Mesendoderm (in vitro differentiated cells): ENCODE data around the gene BRD9.

Experiments used
- DNase-seq: peaks from one replicate; pipeline ENCODE4 v3.0.0; 2013
- H2AK5ac ChIP-seq: 2 replicates; pipeline ENCODE4 v1.6.1; 2013; ENCODE audit warnings: low read length, inconsistent platforms
- H2BK120ac ChIP-seq: 2 replicates; pipeline ENCODE4 v1.6.1; 2013; ENCODE audit warnings: low read depth, mild to moderate bottlenecking, low read length, moderate library complexity, mixed read lengths
- H2BK15ac ChIP-seq: replicated peaks from 2 replicates; pipeline ENCODE4 v1.6.1; 2013; ENCODE audit warnings: low read depth, mild to moderate bottlenecking, moderate library complexity
- H2BK5ac ChIP-seq: 2 replicates; pipeline ENCODE4 v1.6.1; 2013; ENCODE audit warnings: low read length, inconsistent platforms
- H3K18ac ChIP-seq: 2 replicates; pipeline ENCODE4 v1.6.1; 2013; ENCODE audit warnings: mild to moderate bottlenecking, low read length, mixed read lengths
- H3K23ac ChIP-seq: one replicate; pipeline ENCODE4 v1.6.1; 2013; ENCODE audit warnings: low read length
- H3K27ac ChIP-seq: 2 replicates; pipeline ENCODE4 v1.5.1; 2013; ENCODE audit warnings: low read depth, mild to moderate bottlenecking, inconsistent platforms, low read length, moderate library complexity
- H3K27me3 ChIP-seq: 2 replicates; pipeline ENCODE4 v1.6.1; 2013; ENCODE audit warnings: low read length, control low read depth, mild to moderate bottlenecking, inconsistent platforms; ENCODE audit not compliant: insufficient read depth, poor library complexity
- H3K36me3 ChIP-seq: 2 replicates; pipeline ENCODE4 v1.6.1; 2013; ENCODE audit warnings: low read length, inconsistent platforms; ENCODE audit not compliant: control insufficient read depth, insufficient read depth
- H3K4ac ChIP-seq: one replicate; pipeline ENCODE4 v1.6.1; 2013; ENCODE audit warnings: low read depth, mild to moderate bottlenecking, low read length, moderate library complexity
- H3K4me1 ChIP-seq: 2 replicates; pipeline ENCODE4 v1.6.1; 2013; ENCODE audit warnings: low read depth, low read length, inconsistent platforms; ENCODE audit not compliant: control insufficient read depth
- H3K4me2 ChIP-seq: 2 replicates; pipeline ENCODE4 v1.6.1; 2013; ENCODE audit warnings: low read length
- H3K4me3 ChIP-seq: 2 replicates; pipeline ENCODE4 v1.5.1; 2013; ENCODE audit warnings: mild to moderate bottlenecking, low read length
- H3K56ac ChIP-seq: one replicate; pipeline ENCODE4 v1.6.1; 2013; ENCODE audit warnings: low read length
- H3K79me1 ChIP-seq: 2 replicates; pipeline ENCODE4 v1.6.1; 2013; ENCODE audit warnings: low read length, inconsistent platforms
- H3K79me2 ChIP-seq: 2 replicates; pipeline ENCODE4 v1.6.1; 2013; ENCODE audit warnings: mild to moderate bottlenecking, low read length; ENCODE audit not compliant: control insufficient read depth, insufficient read depth
- H3K9ac ChIP-seq: 2 replicates; pipeline ENCODE4 v1.6.1; 2013; ENCODE audit warnings: low read length, inconsistent platforms
- H4K5ac ChIP-seq: one replicate; pipeline ENCODE4 v1.6.1; 2013; ENCODE audit warnings: low read length
- H4K8ac ChIP-seq: one replicate; pipeline ENCODE4 v1.6.1; 2013; ENCODE audit warnings: low read depth, mild to moderate bottlenecking, control low read depth, low read length, moderate library complexity
- WGBS: extraction: QIAGEN DNeasy Blood & Tissue Kit; methylation state at CpG from one replicate; pipeline ENCODE4 v1.1.7; 2013; ENCODE audit warnings: low lambda C conversion rate, missing lambda C conversion rate; ENCODE audit not compliant: insufficient coverage; ENCODE audit errors: extremely low coverage; 5-methylcytosine and 5-hydroxymethylcytosine counted together

The BRD9 gene

DNA sequence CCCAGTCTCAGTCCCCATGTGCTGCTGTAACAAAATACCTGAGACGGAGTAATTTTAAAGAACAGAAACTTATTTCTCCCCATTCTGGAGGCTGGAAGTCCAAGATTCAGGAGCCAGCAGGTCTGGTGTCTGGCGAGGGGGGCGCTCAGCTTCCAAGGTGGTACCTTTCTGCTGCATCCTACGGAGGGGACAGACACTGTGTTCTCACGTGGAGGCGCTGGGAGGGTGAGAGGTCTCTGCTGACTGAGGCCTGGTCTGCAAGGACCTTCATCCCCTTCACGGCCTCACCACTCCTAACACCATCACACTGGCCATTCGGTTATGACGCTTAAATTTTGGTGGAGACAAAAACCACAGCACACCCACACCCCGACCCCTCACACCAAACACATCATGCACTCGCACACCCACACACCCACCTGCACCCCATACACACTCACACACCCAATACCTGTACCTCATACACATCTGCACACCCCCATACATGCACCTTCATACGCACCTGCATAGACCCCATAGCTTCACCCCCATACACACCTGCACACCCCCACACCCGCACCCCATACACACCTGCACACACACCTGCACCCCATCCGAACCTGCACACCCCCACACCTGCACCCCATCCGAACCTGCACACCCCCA is 32.0 kb downstream of the BRD9 start:
- H3K18ac ChIP-seq = no peak overlapping the region
- H3K36me3 ChIP-seq = peaks cover 5% of the 10 kb centered on the region
- H3K4me2 ChIP-seq = no peak overlapping the region
- H3K23ac ChIP-seq = no peak overlapping the region
- no peak for DNase-seq
- no peaks in the 10 kb centered on the region for H3K79me1 ChIP-seq
- no peaks in the 10 kb centered on the region for H3K4me1 ChIP-seq
- no peak overlapping the region for H2BK5ac ChIP-seq
- H2BK120ac ChIP-seq = no peak overlapping the region
- H2BK15ac ChIP-seq = no peak overlapping the region
- no peaks in the 10 kb centered on the region for H3K79me2 ChIP-seq
- H3K56ac ChIP-seq = no peak overlapping the region
- H2AK5ac ChIP-seq = no peak overlapping the region
- no peak overlapping the region for H3K4ac ChIP-seq
- H3K27me3 ChIP-seq = no peaks in the 10 kb centered on the region
- H3K4me3 ChIP-seq = no peak overlapping the region
- no peak overlapping the region for H3K27ac ChIP-seq
- WGBS = no CpG with 5 or more reads among the region's 15 CpGs
- H3K9ac ChIP-seq = no peak overlapping the region
- H4K8ac ChIP-seq = no peak overlapping the region
- no peak overlapping the region for H4K5ac ChIP-seq

DNA sequence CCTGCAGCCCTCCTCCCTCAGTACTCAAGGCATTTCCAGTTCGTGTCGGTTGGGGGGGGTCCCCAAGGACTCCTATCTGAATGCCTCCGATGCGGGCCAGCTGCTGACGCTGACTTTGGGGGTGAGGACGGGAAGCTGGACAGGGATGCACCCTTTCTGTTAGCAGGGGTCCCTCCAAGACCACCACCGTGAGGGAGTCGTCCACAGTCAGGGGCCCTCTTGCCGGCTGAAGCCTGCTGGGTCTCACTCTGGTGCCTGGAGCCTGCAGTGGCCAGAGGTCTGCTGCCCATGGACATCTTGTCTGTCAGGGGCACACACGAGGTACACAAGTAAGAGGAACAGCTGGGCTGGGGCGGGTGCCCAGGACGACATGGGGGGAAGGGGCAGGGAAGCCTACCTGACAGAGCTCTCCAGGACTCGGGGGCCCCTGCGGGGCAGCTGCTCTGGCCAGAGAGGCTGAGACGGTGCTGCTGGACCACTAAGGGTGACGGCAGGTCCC is 32.8 kb downstream of the BRD9 start:
- no peak overlapping the region for H2AK5ac ChIP-seq
- no peak overlapping the region for H2BK5ac ChIP-seq
- no peak overlapping the region for H3K23ac ChIP-seq
- no peak overlapping the region for H3K9ac ChIP-seq
- no peaks in the 10 kb centered on the region for H3K4me1 ChIP-seq
- no peak overlapping the region for H3K4me2 ChIP-seq
- no peak overlapping the region for H3K27ac ChIP-seq
- H3K4ac ChIP-seq = no peak overlapping the region
- H3K79me2 ChIP-seq = no peaks in the 10 kb centered on the region
- no peak overlapping the region for H2BK120ac ChIP-seq
- no peak overlapping the region for H4K8ac ChIP-seq
- no peak overlapping the region for H2BK15ac ChIP-seq
- DNase-seq = no peak
- peaks cover 2% of the 10 kb centered on the region for H3K36me3 ChIP-seq
- H4K5ac ChIP-seq = no peak overlapping the region
- H3K79me1 ChIP-seq = no peaks in the 10 kb centered on the region
- no peaks in the 10 kb centered on the region for H3K27me3 ChIP-seq
- H3K18ac ChIP-seq = no peak overlapping the region
- no peak overlapping the region for H3K56ac ChIP-seq
- WGBS = no CpG with 5 or more reads among the region's 16 CpGs
- H3K4me3 ChIP-seq = no peak overlapping the region

- Histone ChIP-seq H3K79me1 (no peaks in the 10 kb centered on the region), H3K4me3 (no peak overlapping the region), H2BK15ac (no peak overlapping the region), H4K5ac (no peak overlapping the region), H2AK5ac (no peak overlapping the region), H4K8ac (no peak overlapping the region), H3K4me2 (no peak overlapping the region), H2BK5ac (no peak overlapping the region), H3K9ac (no peak overlapping the region), H3K18ac (no peak overlapping the region), H3K4ac (no peak overlapping the region), H3K23ac (no peak overlapping the region), H3K56ac (no peak overlapping the region), H3K36me3 (peaks cover 2% of the 10 kb centered on the region), H2BK120ac (no peak overlapping the region), H3K27me3 (no peaks in the 10 kb centered on the region), H3K4me1 (no peaks in the 10 kb centered on the region), H3K27ac (no peak overlapping the region), H3K79me2 (no peaks in the 10 kb centered on the region)
- WGBS = no CpG with 5 or more reads among the region's 16 CpGs
- no peak for DNase-seq
These were observed 33.2 kb downstream of the BRD9 start for GRCh38 chr5:859391-859790.

DNA sequence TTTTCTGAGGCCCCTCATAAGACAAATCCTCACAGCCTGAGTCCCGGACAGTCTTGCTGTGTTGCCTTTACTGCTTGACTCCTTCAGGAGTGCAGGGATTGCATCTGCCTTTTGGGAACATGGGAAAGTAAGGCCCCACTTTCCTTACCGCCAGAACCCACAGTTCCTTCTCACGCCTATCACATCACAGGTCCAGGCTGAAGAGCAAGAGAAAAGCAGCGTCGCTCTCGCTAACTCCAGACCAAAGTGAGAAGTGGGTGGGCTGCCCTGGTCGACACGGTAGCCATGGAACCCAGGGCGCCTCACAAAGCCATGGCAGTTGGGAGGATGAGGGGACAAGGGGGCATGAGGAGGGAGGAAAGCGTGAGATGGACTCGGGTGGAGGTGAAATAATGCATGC is 33.9 kb downstream of the BRD9 start:
- H3K79me2 ChIP-seq = no peaks in the 10 kb centered on the region
- H3K23ac ChIP-seq = no peak overlapping the region
- no CpG with 5 or more reads among the region's 11 CpGs for whole genome bisulfite sequencing
- no peaks in the 10 kb centered on the region for H3K27me3 ChIP-seq
- H4K8ac ChIP-seq = no peak overlapping the region
- H3K4me2 ChIP-seq = no peak overlapping the region
- H3K4me3 ChIP-seq = no peak overlapping the region
- no peaks in the 10 kb centered on the region for H3K79me1 ChIP-seq
- H3K56ac ChIP-seq = no peak overlapping the region
- no peak overlapping the region for H3K4ac ChIP-seq
- no peak overlapping the region for H2BK15ac ChIP-seq
- H3K9ac ChIP-seq = no peak overlapping the region
- no peak overlapping the region for H3K27ac ChIP-seq
- no peak overlapping the region for H2BK5ac ChIP-seq
- no peak overlapping the region for H2BK120ac ChIP-seq
- DNase-seq = no peak
- no peak overlapping the region for H3K18ac ChIP-seq
- H4K5ac ChIP-seq = no peak overlapping the region
- peaks cover 2% of the 10 kb centered on the region for H3K36me3 ChIP-seq
- H3K4me1 ChIP-seq = no peaks in the 10 kb centered on the region
- no peak overlapping the region for H2AK5ac ChIP-seq

GRCh38 chr5:856531-857425 is 35.8 kb downstream of the BRD9 start:
- H2BK15ac ChIP-seq = no peak overlapping the region
- no peaks in the 10 kb centered on the region for H3K79me1 ChIP-seq
- H3K23ac ChIP-seq = no peak overlapping the region
- no peak overlapping the region for H3K4me3 ChIP-seq
- no peak overlapping the region for H3K56ac ChIP-seq
- no peak overlapping the region for H3K4ac ChIP-seq
- H4K8ac ChIP-seq = no peak overlapping the region
- 100% methylated on average over 3 of the region's 16 CpGs for WGBS
- no peak overlapping the region for H3K18ac ChIP-seq
- no peaks in the 10 kb centered on the region for H3K36me3 ChIP-seq
- no peak overlapping the region for H2BK5ac ChIP-seq
- H3K79me2 ChIP-seq = no peaks in the 10 kb centered on the region
- H4K5ac ChIP-seq = no peak overlapping the region
- no peaks in the 10 kb centered on the region for H3K4me1 ChIP-seq
- no peak overlapping the region for H3K27ac ChIP-seq
- no peak overlapping the region for H3K9ac ChIP-seq
- H2AK5ac ChIP-seq = no peak overlapping the region
- peak; percentile 11 for DNase-seq
- no peaks in the 10 kb centered on the region for H3K27me3 ChIP-seq
- H3K4me2 ChIP-seq = no peak overlapping the region
- H2BK120ac ChIP-seq = no peak overlapping the region
